Measurements from ENCODE around the gene TBC1D9.

GRCh38 chr4:140703463-140703862 lies 52.7 kb downstream of the TBC1D9 start:
- TF ChIP-seq CTCF (IDR thresholded peaks at IDR 0.05), result no peak
- no peak for TF ChIP-seq POLR2A (IDR thresholded peaks at IDR 0.05)

Measured in right lobe of liver (tissue), 4 donors.